ENCODE measurements around the gene STAMBP.

- TF ChIP-seq, protein P1, sequence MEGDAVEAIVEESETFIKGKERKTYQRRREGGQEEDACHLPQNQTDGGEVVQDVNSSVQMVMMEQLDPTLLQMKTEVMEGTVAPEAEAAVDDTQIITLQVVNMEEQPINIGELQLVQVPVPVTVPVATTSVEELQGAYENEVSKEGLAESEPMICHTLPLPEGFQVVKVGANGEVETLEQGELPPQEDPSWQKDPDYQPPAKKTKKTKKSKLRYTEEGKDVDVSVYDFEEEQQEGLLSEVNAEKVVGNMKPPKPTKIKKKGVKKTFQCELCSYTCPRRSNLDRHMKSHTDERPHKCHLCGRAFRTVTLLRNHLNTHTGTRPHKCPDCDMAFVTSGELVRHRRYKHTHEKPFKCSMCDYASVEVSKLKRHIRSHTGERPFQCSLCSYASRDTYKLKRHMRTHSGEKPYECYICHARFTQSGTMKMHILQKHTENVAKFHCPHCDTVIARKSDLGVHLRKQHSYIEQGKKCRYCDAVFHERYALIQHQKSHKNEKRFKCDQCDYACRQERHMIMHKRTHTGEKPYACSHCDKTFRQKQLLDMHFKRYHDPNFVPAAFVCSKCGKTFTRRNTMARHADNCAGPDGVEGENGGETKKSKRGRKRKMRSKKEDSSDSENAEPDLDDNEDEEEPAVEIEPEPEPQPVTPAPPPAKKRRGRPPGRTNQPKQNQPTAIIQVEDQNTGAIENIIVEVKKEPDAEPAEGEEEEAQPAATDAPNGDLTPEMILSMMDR (IDR thresholded peaks at IDR 0.05): no peak
- no peak for TF ChIP-seq POLR2A (IDR thresholded peaks at IDR 0.05)
- TF ChIP-seq EP300 (IDR thresholded peaks at IDR 0.05): no peak
- TF ChIP-seq POLR2AphosphoS5 (IDR thresholded peaks at IDR 0.05): no peak
Measured at GRCh38 chr2:73852020-73852419, 23.3 kb downstream of the STAMBP start.
